OCI-LY1 (cell line): Measurements from ENCODE around the gene WDR17.

Source experiments
- CTCF ChIP-seq: fragments of 200-600 bp; sonication (generic), shearing (Covaris generic); IDR thresholded peaks from 2 replicates; pipeline ENCODE4 v1.5.1; 2017; ENCODE audit warnings: mild to moderate bottlenecking, antibody characterized with exemption, low read length, moderate library complexity, mixed read lengths
- EZH2 ChIP-seq: fragments of 200-600 bp; sonication (generic), shearing (Covaris generic); IDR thresholded peaks from 2 replicates; pipeline ENCODE4 v1.8.0; 2017; ENCODE audit warnings: borderline replicate concordance, mixed run types, mild to moderate bottlenecking, antibody characterized with exemption, low read length, moderate library complexity, mixed read lengths

- TF ChIP-seq CTCF (no peak), EZH2 (no peak)
Measured at GRCh38 chr4:176042195-176042594, 23.4 kb upstream of the WDR17 start.
